SH-SY5Y (cell line): Measurements from ENCODE around the gene ZBTB47.

Experiments
- GATA2 ChIP-seq: IDR thresholded peaks from 2 replicates; pipeline ENCODE4 v1.6.1; 2011; ENCODE audit warnings: mild to moderate bottlenecking, low read depth, low read length
- GATA3 ChIP-seq: IDR thresholded peaks from 2 replicates; pipeline ENCODE4 v1.6.1; 2011; ENCODE audit warnings: low read depth, mild to moderate bottlenecking, low read length, moderate library complexity

ZBTB47 gene

DNA sequence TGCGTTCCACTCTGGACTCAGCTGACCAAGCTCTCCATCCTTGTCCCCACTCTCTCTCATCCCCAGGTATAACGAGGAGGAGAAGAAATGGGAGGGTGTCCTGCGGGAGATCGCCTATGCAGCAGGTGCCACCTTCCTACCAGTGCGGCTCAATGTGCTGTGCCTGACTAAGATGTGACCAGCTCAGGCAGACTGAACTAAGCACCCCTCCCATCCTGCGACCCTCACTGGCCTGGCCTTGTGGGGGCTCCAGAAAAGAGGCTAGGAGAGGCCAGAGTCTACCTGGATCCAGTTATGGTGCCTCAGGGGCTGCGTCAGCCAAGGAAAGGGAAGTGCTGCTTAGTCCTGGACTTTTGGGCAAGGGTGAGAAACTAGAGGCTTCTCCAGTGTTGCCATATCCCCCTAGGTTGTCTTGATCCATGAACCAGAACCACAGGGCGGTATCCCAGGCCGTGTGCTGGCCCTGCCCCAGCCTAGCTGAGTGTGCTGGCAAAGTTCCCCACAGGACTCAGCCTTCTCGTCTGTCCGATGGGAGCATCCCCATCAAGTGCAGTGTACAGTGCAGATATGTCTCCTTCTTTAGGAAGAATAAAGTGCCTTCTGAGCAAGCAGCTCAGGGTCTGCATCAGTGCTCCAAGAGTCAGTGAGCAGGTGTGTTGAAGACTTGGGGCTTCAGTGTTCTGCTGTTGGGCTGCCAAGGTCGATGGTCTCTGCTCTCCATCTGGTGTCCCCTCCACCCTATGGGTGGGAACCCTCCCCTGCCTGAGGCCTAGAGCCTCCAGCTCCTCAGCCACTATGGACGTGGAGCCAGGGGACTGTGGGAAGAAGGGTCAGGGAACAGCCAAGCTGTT, 38.5 kb downstream of the ZBTB47 start:
- no peak for TF ChIP-seq GATA2
- TF ChIP-seq GATA3 = no peak

DNA sequence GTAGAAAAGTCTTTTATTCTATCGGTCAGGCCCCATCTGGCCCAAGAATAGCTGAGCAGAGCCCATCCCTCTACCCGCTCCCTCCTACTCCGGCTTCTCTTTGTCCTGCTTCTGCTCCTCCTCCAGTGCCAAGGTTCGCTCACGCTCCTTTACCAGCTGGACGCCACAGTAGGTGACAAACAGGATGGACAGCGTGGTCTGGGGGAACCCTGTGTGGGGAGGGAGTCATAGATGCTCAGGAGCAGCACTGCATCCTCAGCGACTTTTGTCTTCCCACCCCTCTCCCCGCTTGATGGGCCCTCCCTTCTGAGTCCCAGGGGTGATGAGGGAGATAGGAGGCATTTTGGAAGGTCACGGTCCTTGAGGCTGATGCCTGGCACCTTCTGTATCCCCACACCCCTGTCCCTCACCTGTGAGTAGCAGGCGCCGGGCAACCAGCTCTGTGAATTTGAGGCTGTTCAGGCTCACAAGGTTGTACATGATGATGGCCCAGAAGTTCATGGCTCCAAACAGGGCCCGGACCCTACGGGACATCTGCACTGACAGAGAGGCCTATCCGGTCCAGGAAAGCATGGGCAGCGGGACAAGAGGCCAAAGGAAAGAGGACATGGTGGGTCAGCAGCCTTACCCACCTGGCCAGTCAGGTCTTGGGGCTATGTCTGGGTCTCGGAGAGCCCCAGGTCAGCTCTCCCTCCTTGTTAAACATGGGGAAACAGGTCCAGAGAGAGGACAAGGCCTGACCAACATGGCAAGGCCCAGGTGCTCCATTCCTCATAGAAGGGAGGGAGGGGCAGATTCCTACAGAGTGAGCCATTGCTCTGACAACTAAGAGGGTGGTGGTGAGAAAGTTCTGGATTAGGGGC, 39.4 kb downstream of the ZBTB47 start:
- TF ChIP-seq GATA3 (no peak), GATA2 (no peak)

DNA sequence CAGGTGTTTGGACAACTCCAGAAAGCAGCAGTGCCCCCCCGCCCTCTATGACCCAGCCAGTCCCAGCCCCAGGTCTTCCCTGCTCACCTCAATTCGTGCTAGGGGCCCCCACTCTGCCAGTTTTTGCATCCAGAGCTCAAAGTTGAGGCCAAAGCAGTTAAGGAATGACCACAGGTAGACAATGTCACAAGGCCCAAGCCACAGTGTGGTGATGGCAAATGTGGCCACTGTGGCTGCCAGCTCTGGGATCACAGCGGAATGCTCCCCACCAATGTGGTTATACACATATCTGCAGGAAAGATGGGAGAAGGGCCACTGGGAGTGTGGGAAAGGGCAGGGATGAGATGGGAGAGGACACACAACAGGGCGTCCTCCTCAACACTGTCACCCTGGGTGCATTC, 40.0 kb downstream of the ZBTB47 start:
- TF ChIP-seq GATA3 (no peak), GATA2 (no peak)

DNA sequence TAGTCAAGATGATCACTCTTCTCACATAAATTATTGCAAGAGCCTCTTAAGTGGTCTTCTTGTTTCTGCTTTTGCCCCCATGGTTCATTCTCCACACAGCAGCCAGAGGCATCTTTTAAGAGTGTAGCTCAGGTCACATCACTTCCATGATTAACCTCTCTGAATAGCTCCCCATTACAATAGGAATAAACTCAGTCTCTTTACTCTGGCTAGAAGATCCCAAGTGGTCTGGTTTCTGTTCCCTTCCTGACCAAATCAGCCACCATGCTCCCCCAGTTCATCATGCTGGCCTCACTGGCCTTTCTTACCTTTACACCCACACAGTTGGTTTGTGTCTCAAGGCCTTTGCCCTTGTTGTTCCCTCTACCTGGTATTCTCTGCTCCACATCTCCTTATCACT, 40.9 kb downstream of the ZBTB47 start:
- TF ChIP-seq GATA2 (no peak), GATA3 (no peak)

DNA sequence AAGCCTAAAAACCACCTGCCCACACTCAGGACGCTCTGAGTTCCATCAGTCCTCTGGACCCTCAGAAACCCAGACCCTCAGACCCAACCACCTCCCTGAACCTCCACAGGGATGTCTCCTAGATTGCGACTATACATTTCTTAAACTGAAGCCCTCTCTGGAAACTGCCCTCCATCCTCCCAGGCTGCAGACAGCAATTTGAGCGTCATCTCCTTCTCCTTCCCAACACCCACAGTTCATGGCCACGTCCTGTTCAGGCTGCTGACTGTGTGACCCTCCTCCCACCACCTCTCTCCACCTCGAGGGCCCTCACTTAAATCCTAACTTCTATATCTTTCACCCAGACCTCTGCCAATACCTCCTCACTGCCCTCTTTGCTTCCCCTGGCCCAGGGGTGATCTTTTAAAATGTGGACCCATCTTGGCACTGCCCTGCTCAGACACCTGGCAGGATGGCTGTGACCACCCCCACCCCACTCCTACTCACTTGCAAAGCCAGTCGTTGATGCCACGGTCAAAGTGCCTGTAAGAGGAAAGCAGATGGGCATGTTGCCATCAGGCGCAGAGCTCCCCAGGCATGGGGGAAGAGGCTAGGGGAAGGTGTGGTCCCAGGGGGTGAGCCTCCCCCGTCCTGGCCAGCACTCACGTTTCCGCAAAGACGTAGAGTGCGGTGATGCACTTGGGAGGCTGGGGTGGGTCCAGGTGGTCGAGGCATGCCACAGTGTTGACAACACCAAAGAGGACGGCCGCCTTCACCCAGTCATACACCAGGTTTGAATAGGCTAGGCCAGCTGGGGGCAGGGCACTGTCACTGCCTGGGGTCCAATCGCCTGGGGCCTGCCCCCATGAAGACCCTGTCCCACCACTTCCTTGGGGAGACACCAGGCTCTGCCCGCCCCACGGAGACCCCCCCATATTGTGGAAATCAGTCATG, 43.1 kb downstream of the ZBTB47 start:
- TF ChIP-seq GATA3 (no peak), GATA2 (no peak)

DNA sequence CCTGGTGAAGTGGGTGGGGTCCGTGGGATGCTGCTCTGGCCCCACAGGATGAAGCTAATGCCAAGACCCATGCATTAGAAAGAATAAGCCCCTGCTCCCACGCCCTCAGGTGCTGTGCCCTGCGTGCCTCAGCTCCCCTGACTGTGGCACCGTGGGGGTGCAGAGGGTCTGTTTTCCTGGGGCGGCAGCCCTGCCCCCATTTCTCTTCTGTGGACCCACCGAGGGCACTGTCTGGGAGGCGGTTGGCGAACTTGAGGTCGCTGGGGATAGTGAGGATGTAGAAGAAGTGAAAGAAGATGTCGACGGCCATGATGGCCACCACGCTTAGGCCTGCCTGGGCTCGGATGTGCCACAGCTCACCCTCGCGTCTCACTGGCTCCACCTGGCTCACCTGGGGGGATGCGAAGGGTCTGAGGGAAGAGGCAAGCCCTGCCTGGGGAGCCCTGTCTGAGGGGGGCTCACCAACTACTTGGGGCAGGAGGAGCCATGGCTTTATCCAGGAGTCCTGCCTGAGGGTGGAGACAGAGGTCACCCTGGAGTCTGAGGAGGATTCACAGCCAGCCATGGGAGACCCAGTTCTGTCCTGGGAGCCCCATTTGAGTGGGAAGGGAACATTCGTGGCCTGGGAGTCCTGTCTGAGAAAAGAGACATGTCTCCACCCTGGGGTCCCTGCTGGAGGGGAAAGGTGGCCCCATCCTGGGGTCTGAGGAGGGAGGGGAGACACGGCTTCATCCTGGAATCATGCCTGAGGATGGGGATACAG, 44.0 kb downstream of the ZBTB47 start:
- TF ChIP-seq GATA3 = no peak
- TF ChIP-seq GATA2 = no peak

DNA sequence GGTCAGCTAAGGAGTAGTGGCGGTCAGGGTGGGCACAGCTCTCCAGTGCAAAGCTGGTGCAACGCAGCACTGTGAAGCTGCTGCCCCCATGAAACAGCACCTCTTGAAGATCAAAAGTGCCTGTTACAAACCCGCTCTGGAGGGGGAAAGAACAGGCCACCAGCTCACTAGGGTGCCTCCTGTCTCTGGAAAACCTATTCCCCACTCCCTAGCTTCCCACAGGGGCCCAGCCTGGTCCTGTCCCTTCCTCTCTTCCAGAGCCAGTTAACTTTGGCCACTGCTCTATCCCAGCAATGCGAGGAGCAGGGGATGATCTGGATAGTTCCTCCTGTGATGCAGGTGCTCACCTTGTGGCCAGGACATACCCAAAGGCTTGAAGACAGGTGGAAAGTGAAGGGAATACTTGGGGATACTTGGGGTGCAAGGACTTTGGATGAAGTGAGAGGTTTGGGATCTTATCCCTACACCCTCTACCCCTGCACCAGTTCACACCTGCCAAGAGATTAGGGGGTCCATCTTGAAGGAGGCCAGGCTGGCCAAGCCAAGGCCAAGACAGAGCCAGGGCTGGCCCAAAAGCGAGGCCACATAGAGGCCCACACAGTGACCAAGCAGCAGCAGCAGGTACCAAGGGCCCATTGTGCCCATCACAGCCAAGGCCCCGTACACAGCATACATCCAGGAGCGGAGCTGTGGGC, 44.9 kb downstream of the ZBTB47 start:
- no peak for TF ChIP-seq GATA2
- TF ChIP-seq GATA3 = no peak

DNA sequence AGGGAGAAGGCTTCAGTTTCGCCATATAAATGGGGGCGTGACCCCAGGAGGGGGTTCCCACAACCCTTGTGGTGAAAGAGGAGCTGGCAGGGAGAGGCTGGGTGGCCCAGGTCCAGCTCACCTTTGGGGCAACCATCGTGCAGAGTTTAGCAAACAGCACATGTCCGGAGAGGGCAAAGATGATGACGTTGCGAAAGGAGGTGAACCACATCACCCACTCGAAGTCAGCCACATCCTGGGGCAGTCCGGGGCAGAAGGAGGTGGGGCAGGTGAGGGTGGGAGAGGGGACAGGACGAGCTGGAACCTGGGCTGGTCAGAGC, 45.4 kb downstream of the ZBTB47 start:
- no peak for TF ChIP-seq GATA3
- TF ChIP-seq GATA2 = no peak

DNA sequence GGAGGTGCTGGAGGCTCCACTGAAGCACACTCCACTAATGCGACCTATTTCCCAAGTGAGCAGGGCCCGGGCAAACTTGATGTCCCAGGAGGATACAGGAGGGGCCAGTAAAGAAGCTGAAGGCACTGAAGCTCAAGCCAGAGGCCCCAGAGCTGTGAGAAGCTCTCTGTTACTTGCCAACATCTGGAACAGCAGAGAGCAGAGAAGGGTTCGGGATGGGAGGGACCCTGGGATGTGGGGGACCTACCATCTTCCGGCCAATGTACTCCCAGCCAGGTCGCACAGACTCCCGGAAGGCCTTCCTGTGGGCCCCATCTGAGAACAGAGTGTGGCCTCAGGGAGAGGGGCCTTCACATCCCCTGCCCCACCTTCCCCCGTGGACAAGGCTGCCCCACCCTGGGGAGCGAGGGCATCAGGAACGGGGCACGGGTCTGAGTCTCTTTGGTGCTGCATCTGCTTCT, 46.0 kb downstream of the ZBTB47 start:
- TF ChIP-seq GATA2 (no peak), GATA3 (no peak)

DNA sequence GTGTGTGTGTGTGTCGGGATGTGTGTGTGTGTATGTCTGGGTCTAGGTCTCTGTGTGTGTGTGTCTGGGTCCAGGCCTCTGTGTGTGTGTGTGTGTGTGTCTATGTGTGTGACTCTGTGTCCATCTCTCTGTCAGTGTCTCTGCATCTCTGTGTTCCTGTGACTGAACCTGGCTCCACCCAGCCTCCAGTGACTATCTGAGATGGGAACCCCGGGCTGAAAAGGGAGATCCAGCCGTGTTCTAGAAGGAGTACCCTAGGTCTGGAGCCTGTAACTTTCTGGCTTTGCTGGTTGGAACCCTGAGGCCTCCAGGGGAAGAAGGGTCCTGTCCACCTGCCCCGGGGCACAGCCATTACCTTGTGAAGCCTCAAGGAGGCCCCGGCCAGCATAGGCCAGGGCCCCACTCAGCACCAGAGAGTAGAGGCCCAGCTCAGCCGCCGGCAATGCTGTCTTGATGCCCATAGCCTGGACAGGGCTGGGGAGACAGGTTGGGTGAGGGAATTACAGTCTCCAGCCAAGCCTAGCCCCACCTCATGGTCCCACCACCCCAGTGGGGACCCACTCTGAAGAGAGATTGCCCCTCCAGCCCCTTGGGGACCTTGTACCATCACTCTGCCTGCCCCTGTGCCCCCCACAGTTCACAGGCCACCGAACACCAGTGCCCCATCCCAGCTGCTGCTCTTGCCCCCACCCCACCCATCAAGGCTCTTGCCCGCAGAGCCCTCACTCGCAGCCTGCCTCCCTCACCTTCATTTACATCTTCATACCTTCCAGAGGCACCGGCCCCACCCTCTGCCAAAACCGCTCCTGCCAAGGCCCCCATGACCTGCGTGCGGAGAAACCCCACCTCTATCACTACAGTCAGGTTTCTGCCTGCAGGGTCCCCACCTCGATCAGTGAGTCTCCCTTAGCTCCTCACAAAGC, 47.1 kb downstream of the ZBTB47 start:
- TF ChIP-seq GATA2 (no peak), GATA3 (no peak)

DNA sequence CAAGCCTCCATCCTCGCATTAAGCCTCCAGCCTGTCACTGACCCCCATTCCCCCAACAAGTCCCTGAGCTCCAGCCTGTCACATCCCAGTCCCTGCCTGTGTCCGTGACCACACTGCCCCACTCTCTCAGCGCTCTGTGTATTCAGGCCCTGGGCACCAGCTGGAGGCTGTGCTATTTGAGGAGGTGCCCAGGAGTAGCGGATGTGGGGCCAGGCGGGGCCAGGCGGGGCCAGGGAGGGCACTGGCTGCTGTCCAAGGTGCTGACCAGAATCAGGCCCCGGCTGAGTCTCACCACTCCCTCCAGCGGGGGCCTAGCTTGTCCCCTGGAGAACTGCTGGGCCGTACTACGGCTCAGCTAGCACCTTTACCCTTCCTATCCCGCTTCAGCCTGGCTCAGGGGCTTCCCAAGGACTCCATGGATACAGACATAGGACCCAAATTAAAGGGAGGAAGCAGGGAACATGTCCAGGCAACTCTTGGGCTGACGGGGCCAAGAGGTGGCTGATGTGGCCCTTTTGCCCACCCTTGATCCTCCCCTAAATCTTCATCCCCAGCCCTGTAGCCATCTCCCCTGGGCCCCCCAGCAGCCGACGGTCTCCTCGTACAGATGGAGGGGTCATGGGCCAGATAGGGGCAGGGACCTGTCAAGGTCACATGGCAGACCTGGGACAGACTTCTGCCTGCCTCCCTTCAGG, 48.0 kb downstream of the ZBTB47 start:
- no peak for TF ChIP-seq GATA3
